Measurements from ENCODE around the gene KAZN. TPM values are rescaled to one million over a fixed set of nuclear protein-coding genes. Genes with fewer than 3 reads are reported as not detected.

Gene KAZN
- total RNA-seq, 3 donors from 2014 or later: 12.2 to 16.4 (median 16.2) TPM

DNA sequence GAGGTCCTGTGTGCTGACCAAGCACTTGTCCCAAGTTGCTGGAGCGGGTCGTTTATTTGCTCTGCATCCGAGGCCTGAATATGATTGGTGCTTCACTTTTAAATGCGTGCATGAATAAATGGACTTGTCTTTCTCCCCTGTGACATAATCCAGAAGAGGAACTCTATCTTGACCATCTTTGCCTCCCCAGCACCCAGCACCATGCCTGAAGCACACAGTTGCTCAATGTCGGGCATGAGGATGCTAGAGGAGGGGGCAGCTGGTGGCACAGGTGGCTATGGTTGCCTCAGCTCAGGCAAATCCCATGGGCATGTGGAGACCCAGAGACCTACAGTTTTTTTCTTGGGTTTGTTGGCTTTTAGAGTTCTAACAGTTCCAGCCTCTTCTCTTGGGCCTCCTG, 142.6 kb downstream of the KAZN start:
- intact Hi-C loops (cut with DNase I; ENCODE audit: low total_unique reads): no loop called here

DNA sequence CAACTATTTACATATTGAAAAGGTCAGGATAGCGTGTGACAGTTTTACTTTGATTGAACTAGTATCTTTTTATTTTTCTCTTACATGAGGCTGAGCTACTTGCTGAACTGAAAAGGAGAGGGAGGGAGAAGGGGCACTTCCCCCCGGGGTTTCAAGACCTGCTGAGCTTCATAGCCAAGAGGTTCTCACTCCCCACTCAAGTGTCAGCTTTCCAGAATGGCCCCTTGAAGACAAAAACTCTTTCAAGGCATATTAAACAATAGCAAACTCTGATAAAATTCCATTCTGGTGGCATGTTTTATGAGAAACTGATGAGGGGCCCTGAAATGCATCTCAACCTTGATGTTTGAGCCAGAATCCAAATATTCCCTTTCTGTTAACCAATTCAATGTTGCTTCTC, 143.0 kb downstream of the KAZN start:
- Histone ChIP-seq H3K9me3 (no peaks in the 10 kb centered on the region), H3K27me3 (no peaks in the 10 kb centered on the region), H3K36me3 (no peaks in the 10 kb centered on the region), H3K4me1 (no peaks in the 10 kb centered on the region), H3K4me3 (no peak overlapping the region), H3K27ac (no peak overlapping the region)
- TF ChIP-seq POLR2AphosphoS5 (IDR thresholded peaks at IDR 0.05) (no peak), POLR2A (IDR thresholded peaks at IDR 0.05) (no peak)
- TF ChIP-seq, protein P1, sequence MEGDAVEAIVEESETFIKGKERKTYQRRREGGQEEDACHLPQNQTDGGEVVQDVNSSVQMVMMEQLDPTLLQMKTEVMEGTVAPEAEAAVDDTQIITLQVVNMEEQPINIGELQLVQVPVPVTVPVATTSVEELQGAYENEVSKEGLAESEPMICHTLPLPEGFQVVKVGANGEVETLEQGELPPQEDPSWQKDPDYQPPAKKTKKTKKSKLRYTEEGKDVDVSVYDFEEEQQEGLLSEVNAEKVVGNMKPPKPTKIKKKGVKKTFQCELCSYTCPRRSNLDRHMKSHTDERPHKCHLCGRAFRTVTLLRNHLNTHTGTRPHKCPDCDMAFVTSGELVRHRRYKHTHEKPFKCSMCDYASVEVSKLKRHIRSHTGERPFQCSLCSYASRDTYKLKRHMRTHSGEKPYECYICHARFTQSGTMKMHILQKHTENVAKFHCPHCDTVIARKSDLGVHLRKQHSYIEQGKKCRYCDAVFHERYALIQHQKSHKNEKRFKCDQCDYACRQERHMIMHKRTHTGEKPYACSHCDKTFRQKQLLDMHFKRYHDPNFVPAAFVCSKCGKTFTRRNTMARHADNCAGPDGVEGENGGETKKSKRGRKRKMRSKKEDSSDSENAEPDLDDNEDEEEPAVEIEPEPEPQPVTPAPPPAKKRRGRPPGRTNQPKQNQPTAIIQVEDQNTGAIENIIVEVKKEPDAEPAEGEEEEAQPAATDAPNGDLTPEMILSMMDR (IDR thresholded peaks at IDR 0.05): no peak
- no peak for DNase-seq (ENCODE audit: low spot score in 2 of 2)
- intact Hi-C loops (cut with DNase I; ENCODE audit: low total_unique reads): no loop called here

More for the DNA sequence above, 142.6 kb downstream of the KAZN start:
- Histone ChIP-seq H3K9me3 (no peaks in the 10 kb centered on the region), H3K27me3 (no peaks in the 10 kb centered on the region), H3K36me3 (no peaks in the 10 kb centered on the region), H3K4me3 (no peak overlapping the region), H3K4me1 (no peaks in the 10 kb centered on the region), H3K27ac (no peak overlapping the region)
- no peak for TF ChIP-seq POLR2A (IDR thresholded peaks at IDR 0.05)
- TF ChIP-seq, protein P1 (IDR thresholded peaks at IDR 0.05): no peak
- TF ChIP-seq POLR2AphosphoS5 (IDR thresholded peaks at IDR 0.05): no peak
- DNase-seq (ENCODE audit: low spot score in 2 of 2): no peak

DNA sequence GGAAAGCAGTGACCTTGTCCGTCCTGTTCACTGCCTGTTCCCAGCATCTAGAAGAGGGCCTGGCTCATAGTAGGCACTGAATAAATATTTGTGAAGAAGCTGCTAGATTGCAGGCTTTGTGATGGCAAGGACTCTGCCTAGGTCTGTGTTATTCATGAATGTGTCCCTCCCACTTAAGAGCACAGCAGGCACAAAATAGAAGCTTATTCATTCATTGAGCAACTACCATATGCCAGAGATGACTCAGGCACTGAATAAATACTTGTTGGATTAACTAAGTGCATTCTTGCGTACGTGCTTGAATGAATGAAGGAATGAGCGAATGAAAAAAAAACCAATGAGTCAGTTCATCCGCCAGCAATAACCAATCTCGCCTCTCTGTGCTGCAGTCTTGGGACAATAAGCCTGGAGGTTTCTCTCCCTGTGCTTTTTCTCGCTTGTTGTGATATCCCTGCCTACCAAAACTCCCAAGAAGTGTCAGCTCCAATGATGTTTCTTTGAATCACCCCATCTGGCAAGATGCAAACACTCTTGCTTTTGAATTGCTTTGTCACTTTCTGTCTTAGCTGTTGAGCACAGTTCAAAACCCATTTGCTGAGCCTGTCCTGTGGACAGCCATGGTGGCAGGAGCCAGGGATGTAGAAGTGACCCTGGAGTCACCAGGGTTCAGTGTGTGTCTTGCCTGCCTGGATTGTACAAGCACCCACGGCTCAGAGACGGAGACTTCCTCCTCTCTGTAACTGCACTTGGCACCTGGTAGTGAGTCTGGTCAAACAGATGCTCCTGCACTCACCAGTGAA, 143.9 kb downstream of the KAZN start:
- no peak overlapping the region for H3K4me3 ChIP-seq
- no peaks in the 10 kb centered on the region for H3K9me3 ChIP-seq
- H3K27me3 ChIP-seq: no peaks in the 10 kb centered on the region
- no peaks in the 10 kb centered on the region for H3K36me3 ChIP-seq
- TF ChIP-seq POLR2A (IDR thresholded peaks at IDR 0.05) (no peak), POLR2AphosphoS5 (IDR thresholded peaks at IDR 0.05) (no peak)
- TF ChIP-seq, protein P1 (IDR thresholded peaks at IDR 0.05): no peak
- no peak for DNase-seq (ENCODE audit: low spot score in 2 of 2)
- no peaks in the 10 kb centered on the region for H3K4me1 ChIP-seq
- intact Hi-C loops (cut with DNase I; ENCODE audit: low total_unique reads): no loop called here
- H3K27ac ChIP-seq: no peak overlapping the region

DNA sequence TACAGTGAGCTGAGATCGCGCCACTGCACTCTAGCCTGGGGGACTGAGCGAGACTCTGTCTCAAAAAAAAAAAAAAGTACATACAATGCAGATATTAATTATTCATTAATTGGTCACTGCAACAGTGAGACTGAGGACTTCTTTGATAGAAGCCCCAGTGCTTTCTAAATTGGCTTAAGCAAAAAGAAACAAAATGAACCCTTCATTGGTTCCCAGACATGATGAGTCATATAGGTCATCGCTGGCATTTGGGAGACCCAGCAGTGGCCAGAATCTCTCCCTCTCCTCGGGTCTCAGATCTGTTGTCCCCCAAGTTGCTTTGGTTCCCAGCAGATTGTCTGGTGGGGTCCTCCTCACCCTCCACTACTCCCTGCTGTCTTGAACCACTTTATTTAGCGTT, 144.9 kb downstream of the KAZN start:
- intact Hi-C loops (cut with DNase I; ENCODE audit: low total_unique reads): no loop called here
- Histone ChIP-seq H3K9me3 (no peaks in the 10 kb centered on the region), H3K27me3 (no peaks in the 10 kb centered on the region), H3K4me3 (no peak overlapping the region), H3K4me1 (no peaks in the 10 kb centered on the region), H3K36me3 (no peaks in the 10 kb centered on the region), H3K27ac (no peak overlapping the region)
- TF ChIP-seq POLR2A (IDR thresholded peaks at IDR 0.05) (no peak), POLR2AphosphoS5 (IDR thresholded peaks at IDR 0.05) (no peak)
- TF ChIP-seq, protein P1 (IDR thresholded peaks at IDR 0.05): no peak
- DNase-seq (ENCODE audit: low spot score in 2 of 2): no peak

DNA sequence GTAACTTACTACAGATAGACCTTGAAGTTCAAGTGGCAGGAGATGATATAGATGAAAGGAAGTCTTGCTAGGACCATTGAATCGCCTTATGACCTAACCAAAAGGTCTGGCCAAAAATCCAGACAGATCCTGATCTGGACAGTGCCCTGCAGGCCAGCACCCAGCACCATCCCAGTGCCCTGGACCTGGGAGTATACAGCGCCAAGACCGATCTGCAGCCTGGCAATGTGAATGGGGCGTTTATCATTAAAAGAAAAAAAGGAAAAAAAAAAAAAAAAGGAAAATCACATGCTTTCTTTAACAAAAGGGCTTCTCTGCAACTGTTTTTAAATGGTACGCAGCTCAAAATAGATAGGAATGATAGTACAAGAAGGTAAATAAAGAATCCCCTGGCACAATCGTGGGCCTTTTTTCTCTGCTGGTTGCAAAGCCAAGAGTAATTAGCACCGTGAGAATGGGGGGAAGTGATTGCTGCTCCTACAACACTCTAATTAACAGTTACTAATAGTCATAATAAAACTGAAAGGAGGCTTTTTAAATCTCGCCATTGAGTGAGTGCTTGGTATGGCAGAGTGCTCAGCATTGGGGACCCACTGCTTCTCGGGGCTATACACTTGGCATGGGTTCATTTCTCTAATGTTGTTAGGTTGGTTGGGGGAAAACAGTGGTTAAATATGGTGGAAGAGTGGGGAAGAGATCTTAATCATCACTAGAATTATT, 146.7 kb downstream of the KAZN start:
- Histone ChIP-seq H3K9me3 (no peaks in the 10 kb centered on the region), H3K27ac (peak overlapping the region; percentile 29 to 43), H3K27me3 (no peaks in the 10 kb centered on the region), H3K36me3 (no peaks in the 10 kb centered on the region), H3K4me3 (peak overlapping the region in 1 of 3 donors; percentile 35), H3K4me1 (no peaks in the 10 kb centered on the region)
- no peak for DNase-seq (ENCODE audit: low spot score in 2 of 2)
- intact Hi-C loops (cut with DNase I; ENCODE audit: low total_unique reads): no loop called here
- no peak for TF ChIP-seq POLR2A (IDR thresholded peaks at IDR 0.05)
- TF ChIP-seq, protein P1 (IDR thresholded peaks at IDR 0.05): no peak
- no peak for TF ChIP-seq POLR2AphosphoS5 (IDR thresholded peaks at IDR 0.05)
